Activated CD4-positive, alpha-beta T cell treated with anti-CD3 and anti-CD28 coated beads, Interleukin-2, Interleukin-6, amounts not matched to agents 100 ng/mL and 50 ng/mL, durations not matched to agents 16 hours and 8 hours (primary cell): ENCODE data around the gene PARVA.
"Not testable (repeated sequence)": the region's sequence is repeated elsewhere in the genome, so short reads cannot be mapped to it uniquely, and the experiment has no call there.

Source experiments
- DNase-seq: peaks from one replicate; pipeline ENCODE4 v3.0.0-alpha.2; 2020

Gene PARVA

DNA sequence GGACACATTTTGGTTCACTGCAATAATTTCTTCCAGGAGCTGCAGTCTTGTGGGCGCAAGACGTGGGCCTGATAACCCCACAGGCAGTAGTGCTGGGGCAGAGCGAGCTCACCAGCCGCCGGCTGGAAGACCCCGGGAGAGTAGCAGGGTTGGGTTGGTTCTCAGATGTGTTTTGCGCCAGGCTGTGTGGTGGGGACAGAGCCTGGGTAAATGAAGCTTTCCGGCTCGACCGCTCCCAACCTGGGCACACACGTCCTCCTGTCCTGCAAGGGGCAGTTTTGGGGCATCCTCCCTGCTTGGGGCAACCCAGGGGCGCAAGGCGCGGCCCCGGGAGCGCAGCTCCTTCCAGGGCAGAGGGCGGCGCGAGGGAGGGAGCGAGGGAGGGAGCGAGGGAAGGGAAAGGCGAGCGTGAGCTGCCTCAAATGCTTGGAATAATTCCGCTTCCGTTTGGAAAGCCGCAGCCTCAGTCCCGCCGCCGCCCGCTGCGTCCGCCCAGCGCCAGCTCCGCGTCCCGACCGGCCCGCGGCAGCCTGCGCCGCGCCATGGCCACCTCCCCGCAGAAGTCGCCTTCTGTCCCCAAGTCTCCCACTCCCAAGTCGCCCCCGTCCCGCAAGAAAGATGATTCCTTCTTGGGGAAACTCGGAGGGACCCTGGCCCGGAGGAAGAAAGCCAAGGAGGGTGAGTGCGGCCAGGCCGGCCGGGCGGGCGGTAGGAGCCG, at the start of gene PARVA:
Gene PARVA, plus strand, starts transcription at position 466 of the 718 bp plus-strand sequence. Its CDS starts 77 bp downstream, at position 543.
- no peak for DNase-seq

DNA sequence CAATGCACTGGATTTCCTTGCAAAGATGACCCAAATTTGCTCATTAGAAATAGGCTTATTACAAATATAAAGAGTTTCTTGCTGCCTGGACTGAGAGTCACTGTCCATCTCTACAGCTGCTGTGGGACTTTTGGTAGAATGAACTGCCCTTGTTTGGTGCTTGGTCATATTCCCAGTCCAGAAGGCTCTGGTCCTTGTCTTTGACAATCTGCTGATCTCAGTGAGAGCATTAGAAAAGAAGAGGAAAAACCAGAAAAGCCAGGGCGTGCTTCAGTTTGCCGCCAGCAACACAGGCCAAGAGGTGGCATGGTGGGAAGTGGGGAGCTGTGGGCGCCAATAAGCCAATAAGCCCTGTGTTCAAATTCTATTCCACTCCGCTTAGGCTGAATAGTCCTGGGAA, 48.2 kb upstream of the PARVA start:
- DNase-seq = no peak

GRCh38 chr11:12329797-12330196, 47.6 kb upstream of the PARVA start:
- DNase-seq = no peak

GRCh38 chr11:12330485-12331231, 46.7 kb upstream of the PARVA start:
- no peak for DNase-seq

DNA sequence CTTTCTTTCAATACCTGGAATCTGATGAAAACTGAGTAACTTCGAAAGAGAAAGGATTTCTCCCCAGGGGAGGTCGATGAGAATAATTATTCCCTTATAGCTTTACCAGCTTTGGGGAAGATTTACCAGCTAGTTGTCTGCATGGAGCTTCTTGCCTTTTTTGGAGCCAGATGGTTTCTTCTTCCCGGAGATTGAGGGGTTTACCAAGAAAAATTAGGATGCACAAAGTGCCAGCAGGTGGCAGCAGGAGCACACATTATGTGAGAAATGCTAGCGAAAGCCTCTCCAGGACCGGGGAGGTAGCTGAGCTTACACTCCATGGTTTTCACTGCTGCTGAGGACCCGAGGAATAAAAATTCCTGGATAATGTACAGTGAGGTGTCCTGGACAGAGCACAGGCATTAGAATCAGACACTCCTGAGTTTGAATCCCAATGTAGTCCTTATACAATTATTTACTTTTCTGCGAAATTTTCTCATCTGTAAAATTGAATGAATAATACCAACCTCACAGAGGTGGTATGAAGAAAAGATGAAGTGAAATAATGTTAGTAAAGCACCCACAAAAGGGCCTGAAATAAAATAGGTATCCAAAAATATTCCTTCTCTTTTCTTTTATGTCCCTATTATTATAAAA, 46.0 kb upstream of the PARVA start:
- peak; percentile 70 for DNase-seq

DNA sequence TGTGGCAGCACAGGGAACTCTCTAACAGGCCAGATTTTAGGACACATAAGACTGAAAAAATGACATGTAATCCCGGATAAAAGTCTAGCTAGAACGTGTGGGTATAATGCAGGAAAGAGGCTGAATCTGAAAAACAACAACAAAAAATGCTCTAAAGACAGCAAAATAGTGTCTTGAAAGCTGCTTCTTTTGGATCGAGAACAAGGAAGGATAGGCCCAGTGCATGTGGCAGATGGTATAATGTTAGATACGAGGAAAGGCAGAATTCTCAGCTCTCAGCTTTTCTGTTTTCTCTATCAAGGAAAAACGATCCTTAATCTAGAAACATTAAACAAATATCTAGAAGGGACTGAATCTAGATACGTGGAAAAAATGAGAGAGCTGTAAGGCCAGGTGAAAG, 33.8 kb upstream of the PARVA start:
- DNase-seq = no peak

- no peak for DNase-seq
Observed at GRCh38 chr11:12353534-12353933, 23.8 kb upstream of the PARVA start.

DNA sequence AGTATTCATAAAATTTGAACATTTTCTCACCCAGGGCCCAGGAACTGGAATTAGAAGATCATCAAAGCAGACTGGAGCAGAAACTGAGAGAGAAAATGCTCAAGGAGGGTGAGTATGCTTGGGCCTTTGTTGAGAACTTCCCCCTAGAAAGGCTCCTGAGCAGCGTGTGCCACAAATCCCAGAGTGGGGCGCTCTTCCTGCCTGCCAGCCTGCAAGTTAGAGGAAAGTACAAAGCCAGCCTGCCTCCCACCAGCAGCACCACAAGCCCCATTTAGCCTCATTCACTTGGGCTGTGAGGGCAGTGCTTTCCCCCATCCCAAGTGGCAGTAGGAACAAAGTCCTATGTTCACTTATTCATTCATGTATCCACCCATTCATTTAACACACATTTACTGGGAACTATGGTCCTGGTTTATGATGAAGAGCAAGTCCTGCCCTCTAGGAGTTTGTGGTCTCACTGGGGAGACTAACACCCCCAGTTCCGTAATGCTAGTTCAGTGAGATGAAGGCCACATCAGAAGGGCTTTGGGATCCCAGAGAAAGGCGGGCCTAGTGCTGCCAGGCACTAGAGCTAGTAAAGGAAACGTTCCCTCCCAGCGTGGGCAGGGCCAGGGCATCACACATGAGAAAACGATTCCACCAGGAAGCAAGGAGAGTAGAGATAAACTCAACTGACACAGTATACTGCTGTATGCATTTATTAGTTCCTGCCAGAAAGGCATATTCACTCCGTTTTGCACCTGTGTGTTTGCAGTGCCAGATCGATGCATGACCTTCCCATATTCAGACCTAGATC, 22.4 kb upstream of the PARVA start:
- no peak for DNase-seq

- DNase-seq = no peak
Observed at GRCh38 chr11:12356944-12357655, 20.3 kb upstream of the PARVA start.

GRCh38 chr11:12357697-12358096, 19.7 kb upstream of the PARVA start:
- DNase-seq = not testable (repeated sequence)

DNA sequence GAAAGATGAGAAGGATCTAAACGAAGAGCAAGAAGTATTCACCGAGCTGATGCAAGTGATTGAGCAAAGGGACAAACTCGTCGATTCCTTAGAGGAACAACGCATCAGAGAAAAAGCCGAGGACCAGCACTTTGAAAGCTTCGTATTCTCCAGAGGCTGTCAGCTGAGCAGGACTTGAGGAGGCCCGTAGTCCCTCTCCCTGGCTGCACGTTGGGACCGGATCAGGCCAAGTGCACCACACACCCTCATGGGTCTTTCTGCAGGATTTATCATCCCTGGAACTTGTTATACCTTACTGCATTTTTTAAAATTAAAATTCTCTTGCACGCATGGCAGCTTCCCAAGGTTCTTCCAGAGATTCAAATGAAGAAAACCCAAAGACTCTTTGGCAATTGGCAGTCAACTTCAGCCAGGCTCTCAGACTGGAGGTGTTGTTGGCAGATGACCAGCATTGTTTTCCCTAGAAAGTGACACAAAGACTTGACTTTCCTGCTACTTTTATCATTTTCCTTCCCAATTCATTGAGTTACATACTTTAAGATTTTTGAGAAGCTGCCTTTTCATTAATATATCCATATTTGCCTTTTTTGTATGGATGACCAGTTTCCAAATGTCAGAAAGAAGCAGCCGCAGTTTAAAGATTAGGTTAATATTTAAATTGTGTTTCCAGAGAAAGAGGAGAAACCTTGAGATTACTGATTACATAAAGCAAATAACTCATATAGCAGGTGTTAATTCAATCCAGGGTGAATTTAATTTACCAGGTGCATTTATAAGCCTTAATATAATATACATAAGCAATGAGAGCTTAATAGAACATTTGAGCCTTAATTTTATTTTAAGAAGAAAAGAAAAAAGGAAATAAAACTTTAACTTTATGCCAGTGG, 18.8 kb upstream of the PARVA start:
- DNase-seq = no peak

DNA sequence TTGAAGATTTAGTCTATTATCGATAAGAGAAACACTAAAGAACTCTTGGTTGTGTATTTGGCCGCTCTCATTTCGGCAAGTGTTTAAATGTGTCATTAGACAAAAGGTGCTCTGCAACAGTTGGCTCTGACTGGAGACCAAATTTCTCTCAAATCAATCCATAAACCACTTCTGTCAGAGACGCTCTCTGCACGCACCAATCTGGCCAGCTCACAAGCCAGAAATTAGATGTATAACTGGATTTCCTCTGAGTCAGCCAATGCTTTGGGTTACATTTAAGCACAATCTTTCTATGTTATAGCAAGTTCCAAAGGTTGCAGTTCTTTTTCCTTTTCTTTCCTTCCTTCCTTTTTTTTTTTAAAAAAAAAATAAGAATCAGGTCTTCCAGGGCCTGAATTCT, 17.6 kb upstream of the PARVA start:
- DNase-seq = no peak

GRCh38 chr11:12361682-12362081, 15.7 kb upstream of the PARVA start:
- DNase-seq = no peak

DNA sequence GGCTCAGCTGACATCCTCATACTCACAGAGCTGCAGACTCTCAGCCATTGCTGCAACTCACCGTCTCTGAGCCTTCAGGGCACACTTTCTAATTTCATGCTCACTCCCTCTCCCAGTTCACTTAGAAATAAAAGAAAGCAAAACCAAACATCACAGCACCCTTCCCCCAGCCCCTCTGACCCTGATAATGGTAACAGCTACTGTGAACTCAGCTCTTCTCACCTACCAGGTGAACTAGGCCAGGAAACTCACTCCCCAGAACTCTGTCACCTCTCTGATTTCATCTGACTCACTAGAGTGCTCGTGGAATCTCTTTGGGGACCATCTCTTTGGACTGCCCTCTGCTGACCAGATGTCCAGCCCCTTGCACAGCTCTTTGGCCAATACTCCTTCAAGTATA, 14.5 kb upstream of the PARVA start:
- DNase-seq = no peak

- DNase-seq = no peak
Observed at GRCh38 chr11:12363373-12363772, 14.0 kb upstream of the PARVA start.

GRCh38 chr11:12365965-12366575, 11.3 kb upstream of the PARVA start:
- DNase-seq = peak; percentile 3

DNA sequence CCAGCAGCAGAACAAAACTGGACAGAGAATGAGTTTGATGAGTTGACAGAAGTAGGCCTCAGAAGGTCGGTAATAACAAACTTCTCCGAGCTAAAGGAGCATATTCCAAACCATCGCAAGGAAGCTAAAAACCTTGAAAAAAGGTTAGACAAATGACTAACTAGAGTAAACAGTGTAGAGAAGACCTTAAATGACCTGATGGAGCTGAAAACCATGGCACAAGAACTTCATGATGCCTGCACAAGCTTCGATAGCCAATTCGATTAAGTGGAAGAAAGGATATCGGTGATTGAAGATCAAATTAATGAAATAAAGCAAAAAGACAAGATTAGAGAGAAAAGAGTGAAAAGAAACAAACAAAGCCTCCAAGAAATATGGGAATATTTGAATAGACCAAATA, 10.3 kb upstream of the PARVA start:
- DNase-seq = not testable (repeated sequence)

- DNase-seq = no peak
Observed at GRCh38 chr11:12372111-12372510, 5.3 kb upstream of the PARVA start.

DNA sequence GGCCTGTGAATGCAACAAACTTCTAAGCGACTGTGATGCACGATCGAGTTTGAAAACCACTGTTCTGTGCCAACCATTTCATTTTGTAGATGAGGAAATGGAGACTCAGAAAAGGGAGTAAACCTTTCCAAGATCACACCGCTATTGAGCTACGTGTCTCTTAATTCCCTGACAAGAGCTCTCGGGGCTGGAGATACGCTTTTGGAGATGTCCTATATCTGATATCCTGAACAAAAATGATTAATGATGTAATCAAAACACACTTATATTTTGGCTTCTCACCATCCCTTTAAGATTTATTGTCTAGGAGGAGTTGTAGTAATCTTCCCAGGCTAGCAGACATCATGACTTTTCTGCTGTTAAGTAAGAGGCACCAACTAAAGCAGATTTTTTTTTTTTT, 1.7 kb upstream of the PARVA start:
- DNase-seq = no peak

- no peak for DNase-seq
Observed at GRCh38 chr11:12376259-12377081, 901 bp upstream of the PARVA start.
